OCI-M2 (cell line): ENCODE results near the gene UQCRHL.
"Not testable (repeated sequence)": the region's sequence is repeated elsewhere in the genome, so short reads cannot be mapped to it uniquely, and the experiment has no call there.

Experiments
- DNase-seq: peaks from one replicate; lab custom pipeline; 2025; ENCODE audit not compliant: unreplicated experiment; lab: John Stamatoyannopoulos, UW

UQCRHL gene

GRCh38 chr1:15807549-15807948 is at the start of gene UQCRHL:
Gene UQCRHL (minus strand): TSS chr1:15807649. CDS start chr1:15807649, 0 bp downstream.
- DNase-seq: not testable (repeated sequence)

GRCh38 chr1:15856888-15857287 is 49.4 kb upstream of the UQCRHL start:
- no peak for DNase-seq

DNA sequence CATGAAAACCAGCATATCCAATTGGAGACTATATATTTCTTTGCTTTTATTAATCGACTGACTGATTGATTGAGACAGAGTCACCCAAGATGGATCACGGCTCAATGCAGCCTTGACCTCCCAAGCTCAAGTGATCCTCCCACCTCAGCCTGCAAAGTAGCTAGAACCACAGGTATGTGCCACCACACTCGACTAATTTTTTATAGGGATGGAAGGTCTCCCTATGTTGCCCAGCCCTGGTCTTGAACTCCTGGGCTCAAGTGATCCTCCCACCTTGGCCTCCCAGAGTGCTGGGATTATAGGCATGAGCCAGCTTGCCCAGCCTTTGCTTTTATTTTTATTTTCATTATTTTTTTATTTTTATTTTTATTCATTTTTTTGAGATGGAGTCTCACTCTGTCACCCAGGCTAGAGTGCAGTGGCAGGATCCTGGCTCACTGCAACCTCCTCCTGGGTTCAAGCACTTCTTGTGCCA is 45.4 kb upstream of the UQCRHL start:
- no peak for DNase-seq

- DNase-seq: no peak
Observed at GRCh38 chr1:15852036-15852827, 44.8 kb upstream of the UQCRHL start.

GRCh38 chr1:15851210-15852035 is 44.0 kb upstream of the UQCRHL start:
- no peak for DNase-seq

DNA sequence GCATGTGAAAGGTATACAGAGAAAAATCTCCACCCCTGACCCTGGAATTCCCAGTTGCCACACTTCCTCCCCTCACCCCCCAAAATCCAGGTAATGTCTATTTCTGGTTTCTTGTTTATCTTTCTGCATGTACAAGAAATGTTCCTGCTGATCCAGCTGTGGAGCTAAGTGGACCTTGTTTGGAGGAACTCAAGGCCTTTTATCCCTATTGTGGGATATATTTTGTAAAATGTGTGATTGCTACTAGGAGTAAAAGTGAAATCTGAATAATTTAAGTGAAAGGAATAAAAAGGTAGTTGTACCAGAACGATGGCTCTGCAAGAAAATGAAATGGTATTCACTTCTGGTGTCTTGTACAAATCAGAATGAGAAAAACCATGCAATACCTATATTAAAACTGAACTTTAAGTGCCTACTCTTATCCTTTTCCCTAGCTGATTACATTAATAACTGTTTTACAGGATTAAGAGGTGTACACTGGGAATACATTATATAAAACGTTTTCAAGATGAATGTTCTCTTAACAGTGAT is 43.1 kb upstream of the UQCRHL start:
- DNase-seq: no peak

DNA sequence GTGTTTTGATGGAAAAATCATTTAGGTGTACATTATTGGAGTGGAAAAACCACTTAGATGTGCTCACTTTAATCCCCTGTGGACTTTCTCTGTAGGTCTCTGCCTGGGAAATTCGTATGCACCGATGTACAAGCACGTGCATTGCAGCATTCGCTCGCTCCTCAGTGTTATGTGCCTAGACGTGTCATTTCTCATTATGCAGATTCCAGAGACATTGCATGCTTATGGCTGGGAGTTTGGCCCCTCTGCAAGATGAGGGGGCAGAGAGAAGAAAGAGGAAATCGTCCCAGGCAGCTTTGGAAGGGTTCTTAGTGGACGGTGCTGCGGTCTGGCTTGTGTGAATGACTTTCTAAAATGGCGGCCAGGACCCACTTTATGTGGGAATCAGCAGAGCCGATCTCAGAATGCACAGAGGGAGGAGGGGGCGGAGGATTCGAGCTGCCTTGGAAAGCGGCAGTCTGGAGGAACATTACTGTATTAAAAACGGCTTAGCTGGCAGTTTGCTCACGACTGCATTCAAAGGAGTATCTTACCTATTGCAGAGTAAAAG is 42.4 kb upstream of the UQCRHL start:
- DNase-seq: peak; percentile 79

- DNase-seq: peak; percentile 60
Observed at GRCh38 chr1:15848929-15849774, 41.7 kb upstream of the UQCRHL start.

DNA sequence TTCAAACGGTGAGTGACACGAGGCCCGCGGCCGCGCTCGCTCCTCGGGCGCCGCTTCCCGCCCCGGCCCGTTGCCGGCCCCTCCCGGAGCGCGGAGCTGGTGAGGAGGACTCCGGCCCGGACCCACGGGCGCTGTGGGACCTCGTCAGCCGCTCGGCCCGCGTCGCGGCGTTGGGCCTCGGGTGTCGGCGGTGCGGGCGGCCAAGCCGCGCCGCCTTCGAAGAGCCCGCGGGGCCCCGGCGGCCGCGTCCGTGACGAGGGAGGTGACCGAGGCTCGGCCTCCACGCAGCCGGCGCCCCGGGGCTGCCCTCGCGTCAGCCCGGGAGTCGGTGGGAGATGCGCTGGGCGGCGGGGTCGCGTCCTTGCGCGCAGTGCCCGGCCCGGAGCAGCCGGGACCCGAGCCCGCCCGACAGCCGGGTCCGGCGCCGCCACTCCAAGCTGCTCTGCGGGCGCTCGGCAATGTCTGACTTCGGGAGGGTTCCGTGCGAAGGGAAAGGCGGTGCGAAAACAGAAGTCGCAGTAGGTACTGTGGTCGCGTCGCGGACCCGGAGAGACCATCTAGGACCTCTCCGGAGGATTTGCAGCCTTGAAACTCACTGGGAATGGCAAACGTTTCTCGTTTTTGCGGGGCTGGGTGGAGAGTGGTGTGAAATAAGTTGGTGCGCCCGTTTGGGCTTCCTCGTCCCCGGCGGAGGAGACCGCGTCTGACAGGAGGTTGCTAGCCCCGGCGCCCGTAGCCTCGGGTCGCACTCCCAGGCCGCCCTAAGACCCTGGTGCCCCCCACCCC is 40.9 kb upstream of the UQCRHL start:
- no peak for DNase-seq

- no peak for DNase-seq
Observed at GRCh38 chr1:15847893-15848142, 40.4 kb upstream of the UQCRHL start.

GRCh38 chr1:15847100-15847892 is 39.8 kb upstream of the UQCRHL start, which contains the start of gene SPEN:
Gene SPEN (plus strand): TSS chr1:15847707. CDS start chr1:15848068, 361 bp downstream.
- DNase-seq: peak; percentile 67

DNA sequence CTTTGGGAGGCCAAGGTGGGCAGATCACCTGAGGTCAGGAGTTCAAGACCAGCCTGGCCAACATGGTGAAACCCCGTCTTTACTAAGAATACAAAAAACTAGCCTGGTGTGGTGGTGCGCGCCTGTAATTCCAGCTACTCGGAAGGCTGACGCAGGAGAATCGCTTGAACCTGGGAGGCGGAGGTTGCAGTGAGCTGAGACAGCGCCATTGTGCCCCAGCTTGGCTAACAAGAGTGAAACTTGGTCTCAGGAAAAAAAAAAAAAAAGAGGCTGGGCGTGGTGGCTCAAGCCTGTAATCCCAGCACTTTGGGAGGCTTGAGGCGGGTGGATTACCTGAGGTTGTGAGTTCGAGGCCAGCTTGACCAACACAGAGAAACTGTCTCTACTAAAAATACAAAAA is 38.6 kb upstream of the UQCRHL start:
- not testable (repeated sequence) for DNase-seq

DNA sequence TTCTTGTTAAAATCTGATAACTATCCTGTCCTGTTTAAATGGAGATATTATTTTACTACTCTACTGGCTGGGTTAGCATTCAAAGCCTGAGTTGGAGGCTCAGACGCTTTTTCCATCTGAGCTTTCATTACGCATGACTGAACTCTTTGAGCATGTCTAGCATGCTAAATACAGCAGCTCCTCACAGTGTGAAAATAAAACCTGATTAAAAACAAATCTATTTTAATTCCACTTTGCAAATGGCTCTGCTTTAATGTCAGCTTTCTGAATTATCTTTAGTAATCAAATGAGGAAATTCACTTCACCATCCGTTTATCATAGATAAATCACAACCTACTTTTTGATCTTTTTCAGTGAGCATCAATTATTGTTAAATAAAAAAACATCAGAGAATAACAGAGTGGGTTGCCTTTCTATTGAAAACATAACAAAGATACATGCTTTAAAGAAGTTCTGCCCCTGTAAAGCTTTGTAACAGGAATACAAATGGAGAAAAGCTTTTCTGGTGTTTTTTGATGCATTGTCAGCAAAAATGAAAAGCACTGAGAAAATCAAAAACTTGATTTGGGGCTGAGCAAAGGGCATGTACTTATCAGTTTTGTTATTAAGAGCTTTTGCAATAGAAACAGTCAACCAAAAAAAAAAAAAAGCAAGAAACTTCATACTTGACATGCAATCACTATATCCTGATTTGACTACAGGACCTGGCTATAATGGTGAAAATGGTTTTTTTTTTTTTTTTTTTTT is 36.5 kb upstream of the UQCRHL start:
- DNase-seq: no peak

- no peak for DNase-seq
Observed at GRCh38 chr1:15838721-15839120, 31.3 kb upstream of the UQCRHL start.

DNA sequence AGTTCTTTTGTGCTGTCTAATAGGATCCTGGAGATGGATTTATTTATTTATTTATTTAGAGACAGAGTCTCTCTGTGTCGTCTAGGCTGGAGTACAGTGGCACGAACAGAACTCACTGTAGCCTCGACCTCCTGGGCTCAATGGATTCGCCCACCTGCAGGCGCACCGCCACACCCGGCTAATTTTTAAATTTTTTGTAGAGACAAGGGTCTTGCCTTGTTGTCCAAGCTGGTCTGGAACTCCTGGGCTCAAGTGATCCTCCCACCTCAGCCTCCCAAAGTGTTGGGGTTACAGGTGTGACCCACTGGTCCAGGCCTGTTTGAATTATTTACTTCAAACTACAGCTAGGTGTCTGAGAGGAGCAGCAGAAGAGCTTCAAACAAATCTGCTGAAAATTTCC is 30.5 kb upstream of the UQCRHL start:
- DNase-seq: no peak

DNA sequence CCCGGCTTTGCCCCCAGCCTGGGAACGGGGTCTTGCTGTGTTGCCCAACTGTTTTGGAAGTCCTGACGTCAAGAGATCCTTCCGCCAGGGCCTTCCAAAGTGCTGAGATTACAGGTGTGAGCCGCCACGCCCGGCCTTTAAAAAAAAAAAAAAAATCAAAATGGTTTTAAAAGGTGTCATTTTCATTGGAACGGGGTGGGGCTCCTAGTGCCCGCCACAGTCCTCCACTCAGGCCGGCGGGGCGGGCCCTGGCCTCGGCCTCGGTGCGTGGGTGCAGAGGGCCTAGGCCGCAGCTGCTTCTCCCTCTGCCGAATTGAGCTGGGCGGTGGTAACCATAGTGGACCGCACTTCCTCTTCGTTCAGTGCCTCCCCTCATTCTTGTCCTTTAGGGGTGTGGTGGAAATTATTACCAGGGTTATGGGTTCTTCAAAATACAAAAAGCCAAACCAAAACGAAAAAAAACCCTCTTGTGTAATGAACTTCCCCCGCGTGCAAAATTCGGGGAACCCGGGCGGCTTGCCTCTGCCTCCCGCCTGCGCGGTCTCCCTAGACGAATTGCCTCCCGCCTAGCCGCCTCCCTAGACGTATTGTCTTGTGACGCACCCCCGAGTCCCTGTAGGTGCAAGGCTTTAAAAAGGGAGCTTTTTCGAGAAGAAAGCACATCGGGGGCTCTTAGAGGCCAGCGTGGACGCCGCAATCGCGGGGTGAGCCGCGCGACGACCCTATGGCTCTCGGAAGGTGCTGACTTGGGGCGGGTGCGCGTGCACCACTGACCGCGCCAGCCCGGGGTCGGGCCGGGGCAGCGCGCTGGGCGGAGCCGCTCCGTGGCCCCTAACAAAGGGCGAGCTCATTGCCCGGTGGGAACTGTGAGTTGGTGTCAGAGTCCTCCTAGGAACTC is 29.6 kb upstream of the UQCRHL start:
- peak; percentile 63 for DNase-seq

GRCh38 chr1:15836511-15836771 is 29.0 kb upstream of the UQCRHL start:
- not testable (repeated sequence) for DNase-seq
